ENCODE results near the gene IPMK.
"Not testable (repeated sequence)": the region's sequence is repeated elsewhere in the genome, so short reads cannot be mapped to it uniquely, and the experiment has no call there.

Gene IPMK

DNA sequence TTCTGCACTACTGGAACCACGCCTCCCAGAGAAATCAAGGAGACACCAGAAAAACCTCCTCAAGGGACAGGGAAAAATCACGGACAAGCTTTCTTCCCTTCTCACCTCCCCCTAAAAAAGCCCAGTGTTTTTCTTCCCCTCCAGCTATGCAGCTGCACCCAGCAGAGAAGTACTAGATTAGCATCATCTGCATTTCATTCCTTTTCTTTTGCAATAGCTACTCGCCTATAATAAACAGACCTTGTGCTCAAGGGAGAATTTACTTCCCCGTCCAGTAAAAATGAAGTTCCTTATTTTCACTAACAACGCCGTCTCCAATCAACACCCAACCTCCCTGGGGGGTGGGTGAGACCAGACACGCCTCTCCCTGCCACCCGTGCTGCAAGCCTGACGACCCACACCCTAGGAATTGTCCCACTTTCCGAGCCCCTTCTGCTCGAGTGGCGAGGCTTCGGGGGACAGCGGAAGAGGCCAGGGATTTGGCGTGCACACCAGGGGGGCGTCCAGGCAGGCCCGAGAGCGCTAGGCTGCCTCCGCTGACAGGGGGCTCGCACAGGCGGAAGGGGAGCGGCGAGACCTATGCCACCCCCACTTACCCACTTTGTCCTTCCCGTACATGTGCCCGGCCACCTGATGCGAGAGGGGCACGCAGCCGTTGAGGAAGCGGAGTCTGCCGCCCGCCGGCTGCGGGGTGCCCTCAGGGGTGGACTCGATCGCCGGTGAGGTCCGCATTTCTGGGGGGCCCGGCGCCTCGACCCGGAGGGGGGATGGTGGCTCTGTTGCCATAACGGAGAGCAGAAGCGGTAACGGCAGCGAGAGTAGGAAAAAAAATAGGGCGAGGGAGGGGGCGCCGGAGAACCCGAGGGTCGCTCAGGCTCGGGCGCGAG lies 625 bp downstream of the IPMK start:
- DNase-seq = peak; percentile 14

DNA sequence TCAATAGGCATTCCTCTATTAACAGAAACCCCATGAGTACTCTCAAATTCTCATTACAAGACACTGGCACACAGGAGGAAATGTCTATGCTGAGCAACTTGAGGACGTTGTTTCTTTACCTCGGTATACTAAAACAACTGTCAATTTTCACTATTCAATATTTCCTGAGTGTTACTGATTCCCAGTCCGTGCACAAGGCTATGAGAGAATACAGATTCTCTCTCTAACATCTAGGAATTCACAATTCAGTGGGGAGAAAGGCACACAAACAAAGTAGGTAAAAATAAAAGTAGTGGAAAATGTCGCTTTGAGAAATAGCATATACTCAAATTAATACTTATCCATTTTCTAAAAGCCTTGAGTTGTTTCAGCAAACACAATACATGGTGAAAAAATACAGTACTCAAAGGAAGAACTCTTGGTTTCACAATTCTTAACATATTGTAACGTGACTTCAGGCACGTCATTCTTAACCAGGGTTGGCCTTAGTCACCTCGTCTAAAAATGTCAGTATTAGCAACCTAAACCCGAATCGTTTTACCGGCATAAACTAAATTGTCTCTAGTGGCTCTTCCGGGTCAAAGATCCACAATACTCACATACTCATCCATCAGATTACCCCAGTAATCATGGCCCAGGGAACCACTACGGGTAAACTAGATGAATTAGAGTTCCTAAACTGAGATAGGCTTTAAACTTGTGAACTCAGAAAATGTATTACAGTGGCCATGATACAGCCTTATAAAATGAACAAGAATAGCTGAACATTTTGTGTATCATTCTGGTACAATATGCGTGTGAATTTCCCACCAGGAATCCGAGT lies 1.5 kb downstream of the IPMK start:
- DNase-seq = no peak

DNA sequence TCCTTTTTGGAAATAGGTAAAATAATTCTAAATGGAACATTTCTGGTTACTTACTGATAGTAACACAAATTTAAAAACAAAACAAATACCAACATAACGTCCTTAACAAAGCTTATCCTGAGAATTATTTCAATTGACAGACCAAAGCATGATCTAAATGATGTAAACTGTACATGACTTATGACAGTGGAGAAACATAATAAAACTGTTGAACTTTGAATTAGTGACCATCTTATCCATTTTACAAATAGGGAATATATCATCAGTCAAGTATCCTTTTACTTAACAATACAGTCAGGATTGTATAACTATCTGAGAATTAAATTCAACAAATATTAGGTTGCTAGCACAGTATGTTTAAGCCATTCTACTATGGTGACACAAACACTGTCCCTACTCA lies 2.4 kb downstream of the IPMK start:
- no peak for DNase-seq

DNA sequence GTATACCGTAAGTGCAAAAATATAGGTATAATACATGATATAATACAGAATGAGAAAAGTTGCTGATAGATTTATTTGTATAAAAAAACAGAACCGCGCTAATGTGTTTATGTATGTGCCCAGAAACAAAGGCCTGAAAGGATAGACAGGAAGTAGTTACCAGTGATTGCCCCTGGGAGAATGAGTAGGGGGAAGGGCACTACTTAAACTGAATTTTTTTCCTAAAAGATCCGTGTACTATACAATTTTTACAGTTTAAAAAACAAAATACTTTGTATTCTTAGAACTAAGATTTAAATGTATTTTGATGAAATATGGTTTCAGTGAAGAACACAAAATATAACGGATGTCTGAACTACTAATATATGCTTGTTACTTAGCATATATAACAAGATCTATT lies 2.9 kb downstream of the IPMK start:
- no peak for DNase-seq

GRCh38 chr10:58262766-58263165 lies 4.9 kb downstream of the IPMK start:
- no peak for DNase-seq

DNA sequence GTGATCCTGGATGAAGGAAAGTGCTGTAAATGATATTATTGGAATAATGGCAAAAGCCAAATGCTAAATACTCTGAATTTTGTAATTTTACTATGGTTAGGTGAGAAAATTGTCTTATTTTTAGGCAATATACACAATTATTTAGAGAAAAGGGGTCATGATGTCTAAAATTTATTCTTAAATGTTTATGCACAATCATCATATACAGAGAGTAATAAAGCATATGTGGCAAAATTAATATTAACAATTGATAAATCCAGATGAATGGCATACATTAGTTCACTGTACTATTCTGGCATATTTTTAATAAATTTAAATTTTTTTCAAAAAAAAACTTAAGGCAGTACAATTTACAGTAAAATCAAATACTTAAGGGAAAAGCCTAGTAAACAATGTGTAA lies 7.4 kb downstream of the IPMK start:
- DNase-seq = no peak

DNA sequence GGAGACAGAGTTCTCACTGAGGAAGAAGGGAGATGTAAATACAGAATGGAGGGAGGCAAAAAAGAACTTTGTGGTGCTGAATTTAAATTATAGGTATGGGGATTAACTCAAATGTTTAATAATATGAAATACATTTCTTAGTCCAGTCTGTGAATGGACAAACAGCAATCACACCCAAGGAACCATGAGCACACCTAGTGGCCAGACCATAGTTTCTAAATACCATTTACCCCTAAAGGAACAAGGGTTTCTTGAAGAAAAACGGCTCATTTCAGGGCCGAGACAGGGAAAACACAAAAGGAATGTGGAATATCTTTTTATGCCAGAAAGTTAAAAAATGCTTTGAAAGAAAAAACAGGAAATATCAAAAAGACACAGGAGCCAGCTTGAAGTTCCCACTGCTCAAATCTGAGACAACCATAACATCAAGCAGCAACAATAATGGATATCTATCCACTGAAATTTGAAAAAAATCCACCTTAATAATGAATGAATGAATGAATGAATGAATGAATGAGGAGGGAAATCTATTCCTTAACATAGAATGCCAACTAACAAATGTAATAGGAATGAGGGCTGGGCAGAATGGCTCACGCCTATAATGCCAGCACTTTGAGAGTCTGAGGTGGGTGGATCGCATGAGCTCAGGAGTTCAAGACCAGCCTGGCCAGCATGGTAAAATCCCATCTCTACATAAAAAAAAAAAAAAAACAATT lies 8.6 kb downstream of the IPMK start:
- no peak for DNase-seq

DNA sequence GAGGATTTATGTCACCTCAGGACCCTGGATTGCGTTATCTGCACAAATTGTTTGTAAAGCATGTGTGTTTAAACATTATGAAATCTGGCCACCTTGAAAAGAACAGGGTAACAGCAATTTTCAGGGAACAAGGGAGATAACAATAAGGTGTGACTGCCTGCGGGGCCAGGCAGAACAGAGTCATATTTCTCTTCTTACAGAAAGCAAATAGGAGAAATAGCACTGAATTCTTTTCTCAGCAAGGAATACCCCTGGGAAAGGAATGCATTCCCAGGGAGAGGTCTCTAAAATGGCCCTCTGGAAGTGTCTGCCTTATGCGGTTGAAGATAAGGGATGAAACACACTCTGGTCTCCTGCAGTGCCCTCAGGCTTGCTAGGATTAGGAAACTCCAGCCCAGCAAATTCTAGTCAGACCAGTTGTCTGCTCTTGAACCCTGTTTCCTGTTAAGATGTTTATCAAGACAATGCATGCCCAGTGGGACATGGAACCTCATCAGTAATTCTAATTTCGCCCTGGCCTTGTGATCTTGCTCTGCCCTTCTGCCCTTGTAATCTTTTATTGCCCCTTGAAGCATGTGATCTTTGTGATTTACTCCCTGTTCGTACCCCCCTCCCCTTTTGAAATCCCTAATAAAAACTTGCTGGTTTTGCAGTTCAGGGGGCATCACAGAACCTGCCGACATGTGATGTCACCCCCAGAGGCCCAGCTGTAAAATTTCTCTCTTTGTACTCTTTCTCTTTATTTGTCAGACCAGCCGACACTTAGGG lies 11.5 kb downstream of the IPMK start:
- not testable (repeated sequence) for DNase-seq

GRCh38 chr10:58254644-58255043 lies 13.1 kb downstream of the IPMK start:
- DNase-seq = no peak

- DNase-seq = no peak
Observed at GRCh38 chr10:58253184-58253583, 14.5 kb downstream of the IPMK start.

- not testable (repeated sequence) for DNase-seq
Observed at GRCh38 chr10:58244666-58245065, 23.0 kb downstream of the IPMK start.

GRCh38 chr10:58244242-58244641 lies 23.5 kb downstream of the IPMK start:
- not testable (repeated sequence) for DNase-seq

- DNase-seq = not testable (repeated sequence)
Observed at GRCh38 chr10:58243801-58244200, 23.9 kb downstream of the IPMK start.

- DNase-seq = no peak
Observed at GRCh38 chr10:58243269-58243668, 24.4 kb downstream of the IPMK start.

GRCh38 chr10:58241346-58241745 lies 26.3 kb downstream of the IPMK start:
- no peak for DNase-seq

DNA sequence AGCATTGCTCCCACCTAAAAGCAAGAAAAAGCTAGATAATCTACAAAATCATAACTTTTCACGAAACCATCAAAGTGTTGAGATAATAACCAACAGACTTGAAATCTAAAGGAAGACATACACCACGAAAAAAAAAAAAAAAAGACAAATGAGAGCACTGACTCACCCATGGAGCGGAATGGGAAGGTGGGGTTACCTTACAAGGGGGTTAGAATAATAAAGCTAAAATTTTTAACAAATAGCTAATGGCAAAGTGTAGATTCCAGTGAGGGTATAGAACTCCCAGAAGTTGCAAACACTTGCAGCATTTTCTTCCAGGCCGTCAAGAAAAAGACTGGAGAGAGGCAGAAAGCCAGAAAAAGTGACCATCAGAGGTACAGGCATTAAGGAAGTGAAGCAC lies 27.2 kb downstream of the IPMK start:
- no peak for DNase-seq

DNA sequence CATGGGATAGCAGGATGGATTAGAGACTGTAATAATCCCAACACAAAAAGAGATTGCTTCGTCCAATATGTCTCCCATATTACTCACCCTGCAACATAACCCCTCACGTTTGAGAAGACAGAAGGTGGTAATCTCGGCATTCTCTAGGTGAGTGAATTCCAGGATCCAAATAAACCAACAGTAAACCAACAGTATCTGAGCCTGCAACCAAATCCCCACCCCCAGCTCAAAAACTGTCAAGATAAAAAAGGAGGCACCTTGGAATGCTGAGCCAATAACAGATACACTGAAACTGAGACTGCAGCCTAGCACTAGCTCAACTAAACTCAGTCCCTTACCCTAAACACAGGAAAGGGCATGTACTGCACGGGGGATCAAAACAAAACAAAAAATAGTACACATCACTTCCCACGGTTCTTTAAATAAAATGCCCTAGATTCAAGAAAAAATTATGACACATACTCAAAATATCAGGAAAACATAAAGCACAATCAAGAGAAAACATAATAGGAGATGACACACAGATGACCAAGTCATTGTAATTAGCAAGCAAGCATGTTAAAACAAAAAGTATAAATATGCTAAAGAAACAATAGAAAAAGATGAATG lies 28.0 kb downstream of the IPMK start:
- no peak for DNase-seq

DNA sequence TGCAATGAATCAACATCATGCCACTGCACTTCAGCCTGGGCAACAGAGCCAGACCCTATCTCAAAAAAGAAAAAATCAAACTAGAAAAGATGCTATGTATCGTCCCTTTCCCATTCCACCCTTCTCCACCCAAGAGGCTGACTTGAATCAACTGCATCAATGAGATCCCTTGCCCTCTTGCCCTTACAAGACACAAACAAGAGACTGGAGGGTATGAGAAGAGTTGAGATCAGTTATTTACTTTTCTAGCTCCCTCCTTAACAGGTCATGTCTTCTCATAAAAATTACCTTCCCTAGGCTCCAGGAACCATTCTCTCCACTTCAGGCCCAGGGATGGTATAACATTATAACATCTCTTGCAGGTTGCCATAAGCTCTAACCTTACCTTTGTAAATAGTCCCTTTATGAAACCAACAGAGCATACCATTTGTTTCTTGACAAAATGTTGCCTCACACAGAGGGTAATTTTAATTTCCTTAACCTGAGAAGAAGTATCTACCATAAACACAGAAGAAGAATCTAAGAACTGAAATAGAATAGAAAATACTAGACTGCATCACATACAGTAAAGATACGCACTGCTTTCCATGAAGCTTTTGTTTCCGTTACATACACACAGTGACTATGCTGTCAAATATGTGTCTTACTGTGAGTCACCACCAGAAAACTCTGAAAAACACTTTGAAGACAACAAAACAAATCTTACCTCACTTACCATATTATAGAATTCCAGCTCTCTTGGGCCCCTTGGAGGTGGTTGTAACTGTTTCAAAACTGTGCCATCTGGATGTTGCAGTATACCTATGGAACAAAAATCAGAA lies 30.5 kb downstream of the IPMK start:
- DNase-seq = no peak

GRCh38 chr10:58229856-58230255 lies 37.8 kb downstream of the IPMK start:
- DNase-seq = not testable (repeated sequence)

- no peak for DNase-seq
Observed at GRCh38 chr10:58225654-58226053, 42.0 kb downstream of the IPMK start.

DNA sequence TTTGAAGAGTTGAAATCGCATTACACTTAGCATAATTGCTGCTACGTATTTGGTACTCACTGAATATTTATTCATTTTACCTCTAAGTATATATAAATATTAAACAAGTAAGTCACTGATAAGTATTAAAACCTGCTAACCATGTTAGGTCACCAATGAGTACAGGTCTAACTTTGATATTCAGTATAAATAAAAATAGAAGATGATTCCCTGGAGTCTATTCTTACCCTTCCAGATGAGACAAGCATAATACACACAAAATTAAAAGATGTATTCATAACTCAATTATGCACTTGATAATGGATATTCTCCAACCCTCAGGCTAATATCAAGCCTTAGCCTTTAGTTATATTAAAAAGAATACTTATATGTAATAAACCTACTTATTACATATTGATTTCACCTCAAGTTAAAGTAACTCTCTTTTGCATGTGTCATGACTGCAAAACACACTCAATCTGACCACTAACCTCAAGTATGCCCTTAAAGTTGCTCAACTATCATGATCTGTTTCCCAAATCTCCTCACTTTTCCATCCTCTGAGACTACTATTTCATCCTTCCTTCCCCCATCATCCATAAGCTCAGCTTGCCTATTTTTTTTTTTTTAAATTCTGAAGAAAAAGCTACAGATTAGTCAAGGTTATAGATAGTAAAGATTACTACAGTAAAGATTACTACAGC lies 46.8 kb downstream of the IPMK start:
- no peak for DNase-seq

Measured in activated effector memory CD4-positive, alpha-beta T cell treated with Interleukin-2 at 50 U/mL for 16 hours (primary cell).